WTC11 (cell line): ENCODE results near the gene FREM1. TPM values are rescaled to one million over a fixed set of nuclear protein-coding genes. Genes with fewer than 3 reads are reported as not detected.

Source experiments
- ATAC-seq: fragments of 200-7000 bp; cut with Tn5 transposase; 2 replicates; pipeline ENCODE4 v1.10.0; 2021; ENCODE audit warnings: mild to moderate bottlenecking, moderate library complexity
- CTCF ChIA-PET: fragments of 300-600 bp; sonication (Branson Sonifier 250); formaldehyde crosslinking; loops from one replicate; lab custom pipeline; 2021; ENCODE audit warnings: antibody characterized with exemption; lab: Charles Lee
- POLR2A ChIA-PET: fragments of 350-600 bp; sonication (Branson Sonifier 250); formaldehyde crosslinking; loops from one replicate; lab custom pipeline; 2021; ENCODE audit warnings: antibody characterized with exemption; lab: Charles Lee
- DNase-seq: peaks from one replicate; pipeline ENCODE4 v3.0.0; 2021; ENCODE audit warnings: low spot score
- H3K27ac Mint-ChIP-seq: 2 replicates; pipeline ENCODE4 v1.8.0; 2021; ENCODE audit warnings: mixed read lengths
- H3K27me3 Mint-ChIP-seq: 2 replicates; pipeline ENCODE4 v1.8.0; 2021; ENCODE audit warnings: low read depth, mild to moderate bottlenecking, moderate library complexity, mixed read lengths
- H3K36me3 Mint-ChIP-seq: 2 replicates; pipeline ENCODE4 v1.8.0; 2021; ENCODE audit warnings: mixed read lengths
- H3K4me1 Mint-ChIP-seq: 2 replicates; pipeline ENCODE4 v1.8.0; 2022; ENCODE audit warnings: mixed read lengths
- H3K4me3 Mint-ChIP-seq: 2 replicates; pipeline ENCODE4 v1.8.0; 2021; ENCODE audit warnings: mild to moderate bottlenecking, moderate library complexity, mixed read lengths
- H3K9me3 Mint-ChIP-seq: 2 replicates; pipeline ENCODE4 v1.8.0; 2021; ENCODE audit warnings: mixed read lengths
- ATF1 ChIP-seq: sonication (generic); formaldehyde crosslinking; IDR thresholded peaks from 2 replicates; pipeline ENCODE4 v1.8.1; 2023; ENCODE audit warnings: mild to moderate bottlenecking, moderate library complexity, missing genetic modification reagents
- CREB1 ChIP-seq: sonication (generic); formaldehyde crosslinking; IDR thresholded peaks from 2 replicates; pipeline ENCODE4 v1.8.0; 2023; ENCODE audit warnings: mild to moderate bottlenecking, missing genetic modification reagents
- E2F1 ChIP-seq: sonication (generic); formaldehyde crosslinking; IDR thresholded peaks from 2 replicates; pipeline ENCODE4 v1.8.0; 2022; ENCODE audit warnings: mild to moderate bottlenecking, missing genetic modification reagents
- ELF4 ChIP-seq: sonication (generic); formaldehyde crosslinking; IDR thresholded peaks from 2 replicates; pipeline ENCODE4 v1.8.1; 2022; ENCODE audit warnings: low read depth, mild to moderate bottlenecking, moderate library complexity, missing genetic modification reagents
- EMX1 ChIP-seq: fragments of 250-450 bp; sonication (Bioruptor Pico); IDR thresholded peaks from 2 replicates; pipeline ENCODE4 v1.8.0; 2021; ENCODE audit warnings: mild to moderate bottlenecking
- GABPB1 ChIP-seq: sonication (generic); formaldehyde crosslinking; IDR thresholded peaks from 2 replicates; pipeline ENCODE4 v1.8.1; 2023; ENCODE audit warnings: mild to moderate bottlenecking, missing genetic modification reagents
- GRHL2 ChIP-seq: fragments of 250-450 bp; sonication (Bioruptor Pico); IDR thresholded peaks from 2 replicates; pipeline ENCODE4 v1.8.0; 2022; ENCODE audit warnings: mild to moderate bottlenecking, moderate library complexity; ENCODE audit not compliant: insufficient replicate concordance, severe bottlenecking
- GTF2I ChIP-seq: fragments of 250-450 bp; sonication (Bioruptor Pico); conservative IDR thresholded peaks from 2 replicates; pipeline ENCODE4 v1.4.0; 2021; ENCODE audit warnings: mild to moderate bottlenecking
- HMGA2 ChIP-seq: fragments of 250-450 bp; sonication (Bioruptor Pico); IDR thresholded peaks from 2 replicates; pipeline ENCODE4 v1.4.0; 2021; ENCODE audit warnings: mild to moderate bottlenecking, moderate library complexity
- MYBL2 ChIP-seq: sonication (generic); formaldehyde crosslinking; IDR thresholded peaks from 2 replicates; pipeline ENCODE4 v1.8.1; 2023; ENCODE audit warnings: mild to moderate bottlenecking, moderate library complexity, missing genetic modification reagents
- NFATC4 ChIP-seq: fragments of 250-450 bp; sonication (Bioruptor Pico); IDR thresholded peaks from 2 replicates; pipeline ENCODE4 v1.9.0; 2021; ENCODE audit warnings: mild to moderate bottlenecking
- NR1H2 ChIP-seq: sonication (generic); formaldehyde crosslinking; IDR thresholded peaks from 2 replicates; pipeline ENCODE4 v1.9.0; 2021; ENCODE audit warnings: mild to moderate bottlenecking, moderate library complexity, missing genetic modification reagents
- PREB ChIP-seq: sonication (generic); formaldehyde crosslinking; IDR thresholded peaks from 2 replicates; pipeline ENCODE4 v1.8.1; 2022; ENCODE audit warnings: mild to moderate bottlenecking, missing genetic modification reagents, moderate library complexity, borderline replicate concordance
- RORB ChIP-seq: fragments of 250-450 bp; sonication (Bioruptor Pico); IDR thresholded peaks from 2 replicates; pipeline ENCODE4 v1.9.0; 2021; ENCODE audit warnings: mild to moderate bottlenecking
- SMAD3 ChIP-seq: sonication (generic); formaldehyde crosslinking; IDR thresholded peaks from 2 replicates; pipeline ENCODE4 v1.8.0; 2022; ENCODE audit warnings: missing genetic modification reagents, mild to moderate bottlenecking, borderline replicate concordance
- SMAD4 ChIP-seq: sonication (generic); formaldehyde crosslinking; IDR thresholded peaks from 2 replicates; pipeline ENCODE4 v1.8.0; 2022; ENCODE audit warnings: mild to moderate bottlenecking, missing genetic modification reagents
- SOX15 ChIP-seq: fragments of 250-450 bp; sonication (Bioruptor Pico); IDR thresholded peaks from 2 replicates; pipeline ENCODE4 v1.9.0; 2021; ENCODE audit warnings: mild to moderate bottlenecking
- TEAD1 ChIP-seq: sonication (generic); formaldehyde crosslinking; IDR thresholded peaks from 2 replicates; pipeline ENCODE4 v1.8.0; 2022; ENCODE audit warnings: mild to moderate bottlenecking, missing genetic modification reagents
- TP53 ChIP-seq: sonication (generic); formaldehyde crosslinking; IDR thresholded peaks from 2 replicates; pipeline ENCODE4 v1.8.1; 2023; ENCODE audit warnings: mild to moderate bottlenecking, missing genetic modification reagents
- ZNF219 ChIP-seq: sonication (generic); formaldehyde crosslinking; IDR thresholded peaks from 2 replicates; pipeline ENCODE4 v1.8.0; 2023; ENCODE audit warnings: missing genetic modification reagents, mild to moderate bottlenecking, borderline replicate concordance
- ZNF396 ChIP-seq: fragments of 250-450 bp; sonication (Bioruptor Pico); IDR thresholded peaks from 2 replicates; pipeline ENCODE4 v1.8.0; 2021; ENCODE audit warnings: mild to moderate bottlenecking, moderate library complexity, borderline replicate concordance
- ZNF512 ChIP-seq: sonication (generic); formaldehyde crosslinking; IDR thresholded peaks from 2 replicates; pipeline ENCODE4 v1.8.1; 2022; ENCODE audit warnings: missing genetic modification reagents, borderline replicate concordance
- total RNA-seq: library from RNA; stranded (reverse); gene quantifications from 3 replicates; pipeline ENCODE4 v1.2.3, GENCODE V29; 2021
- TF ChIP-seq, protein P1 (sequence below): sonication (generic); formaldehyde crosslinking; conservative IDR thresholded peaks from 2 replicates; pipeline ENCODE4 v1.8.1; 2022; ENCODE audit warnings: mild to moderate bottlenecking, missing genetic modification reagents
- TF ChIP-seq, protein P2 (sequence below): fragments of 250-450 bp; sonication (Bioruptor Pico); IDR thresholded peaks from 2 replicates; pipeline ENCODE4 v1.8.0; 2021; ENCODE audit warnings: mild to moderate bottlenecking
- TF ChIP-seq, protein P3 (sequence below): sonication (generic); formaldehyde crosslinking; IDR thresholded peaks from 2 replicates; pipeline ENCODE4 v1.8.1; 2022; ENCODE audit warnings: low read depth, mild to moderate bottlenecking, moderate library complexity, missing genetic modification reagents, borderline replicate concordance
- TF ChIP-seq, protein P4 (sequence below): sonication (generic); formaldehyde crosslinking; IDR thresholded peaks from 2 replicates; pipeline ENCODE4 v1.8.0; 2022; ENCODE audit warnings: mild to moderate bottlenecking, missing genetic modification reagents
- TF ChIP-seq, protein P5 (sequence below): sonication (generic); formaldehyde crosslinking; IDR thresholded peaks from 2 replicates; pipeline ENCODE4 v1.8.0; 2022; ENCODE audit warnings: mild to moderate bottlenecking, missing genetic modification reagents
- TF ChIP-seq, protein P6 (sequence below): sonication (generic); formaldehyde crosslinking; IDR thresholded peaks from 2 replicates; pipeline ENCODE4 v1.8.1; 2023; ENCODE audit warnings: mild to moderate bottlenecking, missing genetic modification reagents, moderate library complexity

The FREM1 gene
- total RNA-seq, 1 experiment from 2014 or later = 2.8 TPM

GRCh38 chr9:14822666-14823065 is 87.6 kb downstream of the FREM1 start:
- Mint-ChIP-seq H3K4me3 (no peak overlapping the region), H3K27me3 (no peaks in the 10 kb centered on the region), H3K4me1 (no peaks in the 10 kb centered on the region), H3K9me3 (peaks cover 6% of the 10 kb centered on the region; the same call in 1 of the 2 replicates), H3K27ac (no peak overlapping the region), H3K36me3 (no peaks in the 10 kb centered on the region)
- CTCF ChIA-PET = no interaction called here
- DNase-seq (no peak), ATAC-seq (no peak)
- POLR2A ChIA-PET = no interaction called here
- TF ChIP-seq, protein P1, sequence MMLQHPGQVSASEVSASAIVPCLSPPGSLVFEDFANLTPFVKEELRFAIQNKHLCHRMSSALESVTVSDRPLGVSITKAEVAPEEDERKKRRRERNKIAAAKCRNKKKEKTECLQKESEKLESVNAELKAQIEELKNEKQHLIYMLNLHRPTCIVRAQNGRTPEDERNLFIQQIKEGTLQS (CRISPR knock-in tag) = no peak
- TF ChIP-seq, protein P2, sequence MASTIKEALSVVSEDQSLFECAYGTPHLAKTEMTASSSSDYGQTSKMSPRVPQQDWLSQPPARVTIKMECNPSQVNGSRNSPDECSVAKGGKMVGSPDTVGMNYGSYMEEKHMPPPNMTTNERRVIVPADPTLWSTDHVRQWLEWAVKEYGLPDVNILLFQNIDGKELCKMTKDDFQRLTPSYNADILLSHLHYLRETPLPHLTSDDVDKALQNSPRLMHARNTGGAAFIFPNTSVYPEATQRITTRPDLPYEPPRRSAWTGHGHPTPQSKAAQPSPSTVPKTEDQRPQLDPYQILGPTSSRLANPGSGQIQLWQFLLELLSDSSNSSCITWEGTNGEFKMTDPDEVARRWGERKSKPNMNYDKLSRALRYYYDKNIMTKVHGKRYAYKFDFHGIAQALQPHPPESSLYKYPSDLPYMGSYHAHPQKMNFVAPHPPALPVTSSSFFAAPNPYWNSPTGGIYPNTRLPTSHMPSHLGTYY (CRISPR knock-in tag) = no peak
- TF ChIP-seq ZNF512 (CRISPR knock-in tag) (no peak), ATF1 (CRISPR knock-in tag) (no peak), SMAD4 (CRISPR knock-in tag) (no peak), CREB1 (no peak), MYBL2 (CRISPR knock-in tag) (no peak), NFATC4 (no peak), SOX15 (CRISPR knock-in tag) (no peak), ZNF219 (no peak), TEAD1 (CRISPR knock-in tag) (no peak), RORB (CRISPR knock-in tag) (no peak), EMX1 (no peak), ELF4 (CRISPR knock-in tag) (no peak)
- TF ChIP-seq, protein P3, sequence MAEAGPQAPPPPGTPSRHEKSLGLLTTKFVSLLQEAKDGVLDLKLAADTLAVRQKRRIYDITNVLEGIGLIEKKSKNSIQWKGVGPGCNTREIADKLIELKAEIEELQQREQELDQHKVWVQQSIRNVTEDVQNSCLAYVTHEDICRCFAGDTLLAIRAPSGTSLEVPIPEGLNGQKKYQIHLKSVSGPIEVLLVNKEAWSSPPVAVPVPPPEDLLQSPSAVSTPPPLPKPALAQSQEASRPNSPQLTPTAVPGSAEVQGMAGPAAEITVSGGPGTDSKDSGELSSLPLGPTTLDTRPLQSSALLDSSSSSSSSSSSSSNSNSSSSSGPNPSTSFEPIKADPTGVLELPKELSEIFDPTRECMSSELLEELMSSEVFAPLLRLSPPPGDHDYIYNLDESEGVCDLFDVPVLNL = no peak

GRCh38 chr9:14819183-14819582 is 91.0 kb downstream of the FREM1 start:
- ChIA-PET POLR2A (no interaction called here), CTCF (no interaction called here)
- no peak for DNase-seq
- Mint-ChIP-seq H3K4me1 (peaks cover 5% of the 10 kb centered on the region; the same call in 1 of the 2 replicates), H3K9me3 (peaks cover 6% of the 10 kb centered on the region; the same call in 1 of the 2 replicates), H3K27me3 (no peaks in the 10 kb centered on the region), H3K36me3 (no peaks in the 10 kb centered on the region), H3K4me3 (no peak overlapping the region), H3K27ac (no peak overlapping the region)
- ATAC-seq = no peak
- TF ChIP-seq ZNF396 (CRISPR knock-in tag) (no peak), PREB (CRISPR knock-in tag) (no peak), ZNF219 (no peak), HMGA2 (CRISPR knock-in tag) (no peak), GTF2I (CRISPR knock-in tag) (no peak), SMAD3 (no peak), SOX15 (CRISPR knock-in tag) (no peak), NR1H2 (CRISPR knock-in tag) (no peak), ATF1 (CRISPR knock-in tag) (no peak), GABPB1 (CRISPR knock-in tag) (no peak), E2F1 (CRISPR knock-in tag) (no peak), TP53 (CRISPR knock-in tag) (no peak), GRHL2 (CRISPR knock-in tag) (no peak)
- TF ChIP-seq, protein P4, sequence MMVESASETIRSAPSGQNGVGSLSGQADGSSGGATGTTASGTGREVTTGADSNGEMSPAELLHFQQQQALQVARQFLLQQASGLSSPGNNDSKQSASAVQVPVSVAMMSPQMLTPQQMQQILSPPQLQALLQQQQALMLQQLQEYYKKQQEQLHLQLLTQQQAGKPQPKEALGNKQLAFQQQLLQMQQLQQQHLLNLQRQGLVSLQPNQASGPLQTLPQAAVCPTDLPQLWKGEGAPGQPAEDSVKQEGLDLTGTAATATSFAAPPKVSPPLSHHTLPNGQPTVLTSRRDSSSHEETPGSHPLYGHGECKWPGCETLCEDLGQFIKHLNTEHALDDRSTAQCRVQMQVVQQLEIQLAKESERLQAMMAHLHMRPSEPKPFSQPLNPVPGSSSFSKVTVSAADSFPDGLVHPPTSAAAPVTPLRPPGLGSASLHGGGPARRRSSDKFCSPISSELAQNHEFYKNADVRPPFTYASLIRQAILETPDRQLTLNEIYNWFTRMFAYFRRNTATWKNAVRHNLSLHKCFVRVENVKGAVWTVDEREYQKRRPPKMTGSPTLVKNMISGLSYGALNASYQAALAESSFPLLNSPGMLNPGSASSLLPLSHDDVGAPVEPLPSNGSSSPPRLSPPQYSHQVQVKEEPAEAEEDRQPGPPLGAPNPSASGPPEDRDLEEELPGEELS (CRISPR knock-in tag) = no peak
- TF ChIP-seq, protein P5, sequence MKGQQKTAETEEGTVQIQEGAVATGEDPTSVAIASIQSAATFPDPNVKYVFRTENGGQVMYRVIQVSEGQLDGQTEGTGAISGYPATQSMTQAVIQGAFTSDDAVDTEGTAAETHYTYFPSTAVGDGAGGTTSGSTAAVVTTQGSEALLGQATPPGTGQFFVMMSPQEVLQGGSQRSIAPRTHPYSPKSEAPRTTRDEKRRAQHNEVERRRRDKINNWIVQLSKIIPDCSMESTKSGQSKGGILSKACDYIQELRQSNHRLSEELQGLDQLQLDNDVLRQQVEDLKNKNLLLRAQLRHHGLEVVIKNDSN = no peak
- TF ChIP-seq, protein P6, sequence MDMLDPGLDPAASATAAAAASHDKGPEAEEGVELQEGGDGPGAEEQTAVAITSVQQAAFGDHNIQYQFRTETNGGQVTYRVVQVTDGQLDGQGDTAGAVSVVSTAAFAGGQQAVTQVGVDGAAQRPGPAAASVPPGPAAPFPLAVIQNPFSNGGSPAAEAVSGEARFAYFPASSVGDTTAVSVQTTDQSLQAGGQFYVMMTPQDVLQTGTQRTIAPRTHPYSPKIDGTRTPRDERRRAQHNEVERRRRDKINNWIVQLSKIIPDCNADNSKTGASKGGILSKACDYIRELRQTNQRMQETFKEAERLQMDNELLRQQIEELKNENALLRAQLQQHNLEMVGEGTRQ (CRISPR knock-in tag) = no peak
